ENCODE data around the gene ECI2. TPM values are rescaled to one million over a fixed set of nuclear protein-coding genes. Genes with fewer than 3 reads are reported as not detected.

The ECI2 gene
- total RNA-seq, 6 donors from 2014 or later, result 20.8 to 51.5 (median 34.1) TPM

GRCh38 chr6:4066029-4066755 is 69.2 kb downstream of the ECI2 start:
- DNase-seq, result no peak
- WGBS, 2 donors, result 71 to 84% methylated on average over 7 of the region's 7 CpGs
- TF ChIP-seq CTCF (IDR thresholded peaks at IDR 0.05) (no peak), POLR2AphosphoS5 (IDR thresholded peaks at IDR 0.05) (no peak), POLR2A (IDR thresholded peaks at IDR 0.05) (no peak), EP300 (IDR thresholded peaks at IDR 0.05) (no peak)
- ATAC-seq (ENCODE audit: low FRiP score in 2 of 2), result no peak
- H3K9me3 ChIP-seq, result no peaks in the 10 kb centered on the region
- no peak overlapping the region for H3K27ac ChIP-seq
- no peak overlapping the region for H3K4me3 ChIP-seq
- H3K4me1 ChIP-seq, result no peaks in the 10 kb centered on the region
- H3K36me3 ChIP-seq, result peaks cover 4 to 46% (median 31%) of the 10 kb centered on the region in 4 donors
- no peaks in the 10 kb centered on the region for H3K27me3 ChIP-seq

Other genes starting within 250 kb of the ECI2 start
- gene FAM217A, start 56.4 kb downstream of the ECI2 start, total RNA-seq, result not detected